ENCODE results near the gene CDKAL1.
A peak's percentile ranks its signal among the peaks of the same experiment; 100 is the strongest.

The CDKAL1 gene

DNA sequence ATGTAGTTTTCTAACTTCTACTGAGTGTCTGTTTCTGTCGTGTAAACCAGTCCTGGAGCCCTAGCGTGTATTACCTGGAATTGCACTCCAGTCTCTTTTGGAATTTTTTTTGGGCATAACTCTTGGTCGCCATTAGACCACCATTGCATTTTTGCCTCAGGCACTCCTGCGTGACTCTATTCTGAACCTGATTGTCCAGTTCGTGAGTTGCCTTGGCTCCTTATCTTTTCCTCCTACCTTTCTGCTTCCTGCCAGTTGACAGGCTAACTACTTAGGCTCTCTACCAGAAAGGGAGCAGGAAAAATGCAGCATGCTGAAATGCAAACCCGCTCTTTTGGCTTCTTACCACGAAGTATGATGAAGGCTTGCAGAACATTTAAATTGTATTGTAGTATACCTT is 568.4 kb downstream of the CDKAL1 start:
- Histone ChIP-seq H3K27me3 (replicated peaks) (no peaks in the 10 kb centered on the region), H3K36me3 (replicated peaks) (no peaks in the 10 kb centered on the region), H3K4me3 (ENCODE audit: low read depth, low read length) (no peak overlapping the region), H3K27ac (no peak overlapping the region)
- TF ChIP-seq, protein P1, sequence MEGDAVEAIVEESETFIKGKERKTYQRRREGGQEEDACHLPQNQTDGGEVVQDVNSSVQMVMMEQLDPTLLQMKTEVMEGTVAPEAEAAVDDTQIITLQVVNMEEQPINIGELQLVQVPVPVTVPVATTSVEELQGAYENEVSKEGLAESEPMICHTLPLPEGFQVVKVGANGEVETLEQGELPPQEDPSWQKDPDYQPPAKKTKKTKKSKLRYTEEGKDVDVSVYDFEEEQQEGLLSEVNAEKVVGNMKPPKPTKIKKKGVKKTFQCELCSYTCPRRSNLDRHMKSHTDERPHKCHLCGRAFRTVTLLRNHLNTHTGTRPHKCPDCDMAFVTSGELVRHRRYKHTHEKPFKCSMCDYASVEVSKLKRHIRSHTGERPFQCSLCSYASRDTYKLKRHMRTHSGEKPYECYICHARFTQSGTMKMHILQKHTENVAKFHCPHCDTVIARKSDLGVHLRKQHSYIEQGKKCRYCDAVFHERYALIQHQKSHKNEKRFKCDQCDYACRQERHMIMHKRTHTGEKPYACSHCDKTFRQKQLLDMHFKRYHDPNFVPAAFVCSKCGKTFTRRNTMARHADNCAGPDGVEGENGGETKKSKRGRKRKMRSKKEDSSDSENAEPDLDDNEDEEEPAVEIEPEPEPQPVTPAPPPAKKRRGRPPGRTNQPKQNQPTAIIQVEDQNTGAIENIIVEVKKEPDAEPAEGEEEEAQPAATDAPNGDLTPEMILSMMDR (IDR thresholded peaks at IDR 0.05; ENCODE audit: low read depth, low read length, missing control alignments) = no peak
- DNase-seq = no peak
- in situ Hi-C loops (cut with HindIII; ENCODE audit: low pct_ligation_motif_present, low sequenced_read_pairs) = no loop called here

DNA sequence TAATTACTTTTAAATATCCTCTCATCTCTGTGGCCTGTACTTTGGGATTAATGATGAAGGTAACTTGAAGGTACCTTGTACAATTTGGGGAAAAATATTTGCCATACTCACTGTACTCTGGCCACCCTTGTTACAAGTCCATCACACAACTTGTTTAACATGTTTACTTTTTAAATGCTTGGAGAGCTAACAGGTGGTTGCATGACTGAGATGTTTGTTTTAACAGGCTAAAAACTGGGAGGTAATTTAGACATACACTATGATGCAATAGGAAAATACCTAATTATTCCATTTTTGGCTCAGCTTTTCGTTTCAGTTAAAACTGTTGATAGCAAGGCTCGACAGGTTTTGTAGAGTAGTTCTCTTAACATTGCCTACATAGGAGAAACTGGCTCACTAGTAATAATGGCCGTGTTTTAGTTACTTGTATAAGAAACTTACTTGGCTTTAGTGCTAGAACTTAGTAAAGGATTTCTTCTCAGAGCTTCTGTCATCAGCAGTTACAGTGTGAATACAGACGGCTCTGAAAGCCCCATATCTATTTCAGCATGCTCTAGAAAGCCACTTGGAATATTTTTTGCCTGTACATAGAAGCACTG is 569.5 kb downstream of the CDKAL1 start:
- no peaks in the 10 kb centered on the region for H3K36me3 ChIP-seq (replicated peaks)
- H3K4me3 ChIP-seq (ENCODE audit: low read depth, low read length) = no peak overlapping the region
- TF ChIP-seq, protein P1 (IDR thresholded peaks at IDR 0.05; ENCODE audit: low read depth, low read length, missing control alignments) = no peak
- H3K27ac ChIP-seq = no peak overlapping the region
- DNase-seq = no peak
- in situ Hi-C loops (cut with HindIII; ENCODE audit: low pct_ligation_motif_present, low sequenced_read_pairs) = no loop called here
- no peaks in the 10 kb centered on the region for H3K27me3 ChIP-seq (replicated peaks)

DNA sequence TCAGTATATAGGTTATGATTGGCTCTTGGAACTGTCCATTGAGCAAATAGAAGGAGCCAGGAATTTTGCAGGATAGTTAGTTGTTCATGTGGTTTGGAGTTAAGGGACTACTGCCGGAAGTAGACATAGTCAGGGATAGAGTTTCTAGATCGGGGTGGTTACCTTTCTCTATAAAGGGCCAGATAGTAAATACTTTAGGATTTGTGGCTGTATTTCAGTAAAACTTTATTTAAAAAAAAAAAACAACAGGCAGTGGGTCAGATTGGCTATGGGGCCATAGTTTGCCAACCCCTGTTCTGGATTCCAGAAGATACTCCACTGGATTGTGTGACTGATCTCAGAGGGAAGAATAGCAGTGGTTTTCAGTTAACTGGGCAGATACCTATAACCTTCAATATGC is 570.0 kb downstream of the CDKAL1 start:
- in situ Hi-C loops (cut with HindIII; ENCODE audit: low pct_ligation_motif_present, low sequenced_read_pairs) = no loop called here
- Histone ChIP-seq H3K4me3 (ENCODE audit: low read depth, low read length) (no peak overlapping the region), H3K36me3 (replicated peaks) (no peaks in the 10 kb centered on the region), H3K27ac (no peak overlapping the region), H3K27me3 (replicated peaks) (no peaks in the 10 kb centered on the region)
- no peak for DNase-seq
- TF ChIP-seq, protein P1 (IDR thresholded peaks at IDR 0.05; ENCODE audit: low read depth, low read length, missing control alignments) = no peak

DNA sequence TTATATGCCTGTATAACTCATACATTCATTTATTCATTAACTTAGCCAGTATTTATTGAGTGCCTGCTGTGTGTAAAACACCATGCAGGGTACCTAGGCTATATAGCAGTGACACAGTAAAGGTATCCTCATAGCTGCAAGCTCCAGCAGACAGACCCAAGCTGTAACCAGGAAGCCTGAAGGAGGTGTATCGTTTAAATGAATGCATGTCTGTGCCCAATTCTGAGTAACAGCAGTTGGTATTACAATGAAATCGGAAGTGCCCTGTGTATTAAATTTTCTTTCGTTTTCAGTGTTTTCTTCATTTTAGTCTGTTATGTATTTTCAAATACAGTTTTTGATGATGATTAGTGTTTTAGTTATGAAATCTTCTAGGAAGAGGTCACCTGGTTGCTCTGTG is 573.5 kb downstream of the CDKAL1 start:
- no peak for DNase-seq
- H3K27ac ChIP-seq = no peak overlapping the region
- in situ Hi-C loops (cut with HindIII; ENCODE audit: low pct_ligation_motif_present, low sequenced_read_pairs) = no loop called here
- no peak overlapping the region for H3K4me3 ChIP-seq (ENCODE audit: low read depth, low read length)
- TF ChIP-seq, protein P1 (IDR thresholded peaks at IDR 0.05; ENCODE audit: low read depth, low read length, missing control alignments) = no peak
- H3K36me3 ChIP-seq (replicated peaks) = no peaks in the 10 kb centered on the region
- no peaks in the 10 kb centered on the region for H3K27me3 ChIP-seq (replicated peaks)

DNA sequence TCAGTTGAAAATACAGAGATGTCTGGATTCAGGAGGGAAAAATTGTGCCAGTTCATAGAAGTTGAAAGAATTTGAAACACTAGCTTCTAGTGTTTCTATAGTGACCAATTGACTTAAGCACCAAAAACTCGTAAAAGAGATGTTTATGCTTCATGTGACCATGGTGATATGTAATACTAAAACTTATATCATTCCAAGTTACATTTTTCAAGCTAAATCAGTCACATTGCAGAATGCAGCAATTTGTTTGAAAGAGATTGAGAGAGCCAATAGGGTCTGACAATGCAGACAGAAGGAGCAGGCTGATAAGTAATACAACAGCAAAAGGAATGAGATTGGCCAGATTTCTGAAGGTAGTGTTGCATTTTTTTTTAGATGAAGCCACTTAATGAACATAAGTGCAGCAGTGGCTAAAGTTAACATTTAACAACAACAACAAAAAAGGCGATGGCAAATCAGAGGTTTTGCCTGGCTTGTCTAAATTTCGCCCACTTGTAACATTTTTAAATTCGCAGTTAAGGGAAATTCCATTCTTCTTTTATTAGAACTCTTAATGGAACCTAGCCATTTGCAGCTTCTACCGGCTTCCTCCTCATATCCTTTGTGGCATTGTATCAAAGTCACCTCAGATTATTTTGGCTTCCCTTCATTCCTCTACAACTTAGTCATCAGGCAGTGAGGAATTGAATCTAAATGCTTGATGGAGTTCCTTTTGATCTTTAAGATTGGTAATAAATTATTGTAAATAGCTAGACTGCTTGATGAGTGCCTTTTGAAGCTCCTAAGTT is 575.3 kb downstream of the CDKAL1 start:
- Histone ChIP-seq H3K4me3 (ENCODE audit: low read depth, low read length) (no peak overlapping the region), H3K36me3 (replicated peaks) (no peaks in the 10 kb centered on the region), H3K27ac (no peak overlapping the region), H3K27me3 (replicated peaks) (no peaks in the 10 kb centered on the region)
- TF ChIP-seq, protein P1 (IDR thresholded peaks at IDR 0.05; ENCODE audit: low read depth, low read length, missing control alignments) = no peak
- peak; percentile 48 for DNase-seq
- in situ Hi-C loops (cut with HindIII; ENCODE audit: low pct_ligation_motif_present, low sequenced_read_pairs) = no loop called here

Measured in brain microvascular endothelial cell (primary cell).